ENCODE measurements around the gene ATF6B.
"Not testable (repeated sequence)": the region's sequence is repeated elsewhere in the genome, so short reads cannot be mapped to it uniquely, and the experiment has no call there.

The ATF6B gene

GRCh38 chr6:32081168-32081990 is 46.7 kb downstream of the ATF6B start:
- DNase-seq = no peak

- no peak for DNase-seq
Observed at GRCh38 chr6:32079566-32080290, 48.3 kb downstream of the ATF6B start.

- DNase-seq = no peak
Observed at GRCh38 chr6:32076321-32076809, 51.7 kb downstream of the ATF6B start.

GRCh38 chr6:32075781-32076180 is 52.3 kb downstream of the ATF6B start:
- no peak for DNase-seq

GRCh38 chr6:32074996-32075532 is 53.0 kb downstream of the ATF6B start:
- no peak for DNase-seq

- DNase-seq = no peak
Observed at GRCh38 chr6:32073613-32074012, 54.4 kb downstream of the ATF6B start.

- no peak for DNase-seq
Observed at GRCh38 chr6:32073101-32073500, 54.9 kb downstream of the ATF6B start.

GRCh38 chr6:32070814-32071543 is 57.1 kb downstream of the ATF6B start:
- DNase-seq = no peak

GRCh38 chr6:32069878-32070515 is 58.0 kb downstream of the ATF6B start:
- DNase-seq = no peak

- DNase-seq = no peak
Observed at GRCh38 chr6:32069460-32069859, 58.6 kb downstream of the ATF6B start.

- no peak for DNase-seq
Observed at GRCh38 chr6:32068867-32069266, 59.2 kb downstream of the ATF6B start.

GRCh38 chr6:32068315-32068714 is 59.7 kb downstream of the ATF6B start:
- DNase-seq = not testable (repeated sequence)

GRCh38 chr6:32067521-32067920 is 60.5 kb downstream of the ATF6B start:
- DNase-seq = not testable (repeated sequence)
